Testis (tissue), 2 donors: Measurements from ENCODE around the gene CECR2.

Experiments
- POLR2A ChIP-seq: fragments of 450-650 bp; IDR thresholded peaks from one replicate; pipeline ENCODE4 v1.6.1; 2017; ENCODE audit warnings: antibody characterized with exemption, mild to moderate bottlenecking, moderate library complexity
- TF ChIP-seq, protein P1 (sequence below), 3 experiments: fragments of 450-650 bp in 2 of 3; fragments of 200-600 bp in 1 of 3; sonication (generic) in 1 of 3; IDR thresholded peaks; one replicate each; pipeline ENCODE4 v1.5.1; 2016 to 2019; ENCODE audit warnings: antibody characterized with exemption in 3 of 3, mild to moderate bottlenecking in 2 of 3, moderate library complexity in 1 of 3

GRCh38 chr22:17370026-17370765 lies 936 bp downstream of the CECR2 start:
- TF ChIP-seq, protein P1, sequence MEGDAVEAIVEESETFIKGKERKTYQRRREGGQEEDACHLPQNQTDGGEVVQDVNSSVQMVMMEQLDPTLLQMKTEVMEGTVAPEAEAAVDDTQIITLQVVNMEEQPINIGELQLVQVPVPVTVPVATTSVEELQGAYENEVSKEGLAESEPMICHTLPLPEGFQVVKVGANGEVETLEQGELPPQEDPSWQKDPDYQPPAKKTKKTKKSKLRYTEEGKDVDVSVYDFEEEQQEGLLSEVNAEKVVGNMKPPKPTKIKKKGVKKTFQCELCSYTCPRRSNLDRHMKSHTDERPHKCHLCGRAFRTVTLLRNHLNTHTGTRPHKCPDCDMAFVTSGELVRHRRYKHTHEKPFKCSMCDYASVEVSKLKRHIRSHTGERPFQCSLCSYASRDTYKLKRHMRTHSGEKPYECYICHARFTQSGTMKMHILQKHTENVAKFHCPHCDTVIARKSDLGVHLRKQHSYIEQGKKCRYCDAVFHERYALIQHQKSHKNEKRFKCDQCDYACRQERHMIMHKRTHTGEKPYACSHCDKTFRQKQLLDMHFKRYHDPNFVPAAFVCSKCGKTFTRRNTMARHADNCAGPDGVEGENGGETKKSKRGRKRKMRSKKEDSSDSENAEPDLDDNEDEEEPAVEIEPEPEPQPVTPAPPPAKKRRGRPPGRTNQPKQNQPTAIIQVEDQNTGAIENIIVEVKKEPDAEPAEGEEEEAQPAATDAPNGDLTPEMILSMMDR (IDR thresholded peaks at IDR 0.05), result no peak
- no peak for TF ChIP-seq POLR2A
